Right lobe of liver (tissue), 6 donors: ENCODE data around the gene GLYATL1. TPM values are rescaled to one million over a fixed set of nuclear protein-coding genes. Genes with fewer than 3 reads are reported as not detected.
"Not testable (repeated sequence)": the region's sequence is repeated elsewhere in the genome, so short reads cannot be mapped to it uniquely, and the experiment has no call there.

ENCODE experiments used
- ATAC-seq, 4 donors: fragments of 200-7000 bp; cut with Tn5 transposase; one replicate each; pipeline ENCODE4 v1.9.1; 2020; ENCODE audit warnings: mild to moderate bottlenecking in 4 of 4, moderate library complexity in 4 of 4
- DNase-seq, 3 donors: peaks; one replicate each; pipeline ENCODE4 v3.0.0-alpha.2; 2020
- H3K27ac ChIP-seq, 3 donors: fragments of 200-600 bp; one replicate each; pipeline ENCODE4 v1.8.0; 2022
- H3K27me3 ChIP-seq, 2 donors: fragments of 200-600 bp; one replicate each; pipeline ENCODE4 v1.8.0; 2022
- H3K36me3 ChIP-seq, 4 donors: fragments of 200-600 bp; sonication (generic) in 1 of 4; one replicate each; pipeline versions ENCODE4 v1.5.1 to v1.8.0; 2017 to 2022; ENCODE audit warnings: control low read depth in 1 of 4
- H3K4me1 ChIP-seq, 4 donors: fragments of 200-600 bp; sonication (generic) in 1 of 4; one replicate each; pipeline versions ENCODE4 v1.5.1 to v1.8.0; 2017 to 2022; ENCODE audit warnings: control low read depth in 1 of 4
- H3K4me3 ChIP-seq, 3 donors: fragments of 200-600 bp; one replicate each; pipeline ENCODE4 v1.8.0; 2022
- H3K9me3 ChIP-seq, 4 donors: fragments of 200-600 bp; sonication (generic) in 1 of 4; one replicate each; pipeline versions ENCODE4 v1.5.1 to v1.8.0; 2017 to 2022; ENCODE audit warnings: control low read depth in 1 of 4
- CTCF ChIP-seq, 4 donors: fragments of 200-600 bp in 3 of 4; fragments of 450-650 bp in 1 of 4; IDR thresholded peaks; one replicate each; pipeline versions ENCODE4 v1.5.1 to v1.8.0; 2016 to 2022; ENCODE audit warnings: antibody characterized with exemption in 4 of 4, mild to moderate bottlenecking in 2 of 4
- POLR2A ChIP-seq: fragments of 450-650 bp; IDR thresholded peaks from one replicate; pipeline ENCODE4 v1.6.1; 2017; ENCODE audit warnings: antibody characterized with exemption, mild to moderate bottlenecking
- WGBS: methylation state at CpG from one replicate; pipeline ENCODE4 v1.1.6; 2018; ENCODE audit warnings: low coverage, low lambda C conversion rate; ENCODE audit not compliant: insufficient coverage; ENCODE audit errors: missing lambda C conversion rate; 5-methylcytosine and 5-hydroxymethylcytosine counted together
- intact Hi-C, 2 donors: fragments of 100-400 bp; cut with DNase I; formaldehyde crosslinking; loops; one replicate each; pipeline versions ENCODE4 v1.11.2 to v1.14.1; 2022
- total RNA-seq, 6 experiments: library from RNA; depleted of rRNA in 2 of 6; stranded (reverse); fragments of >200 nt in 2 of 6; fragmentation: NEBNext Ultra II Directional in 3 of 6; extraction: Animal tissue kit (Norgen Biotek cat#: 25700) in 3 of 6; gene quantifications; one replicate each; pipeline versions ENCODE4 v1.1.0 to v1.2.4, GENCODE V29; 2016 to 2023
- donor health status: DM: no; HTN: yes; CAD: no.
- donor health status: DM: no; HTN: no; CAD: no.
- donor health status: DM: no; HTN: no; CAD: no.
- donor health status: DM: no; HTN: yes; CAD: no.
- donor health status: DM: no; HTN: yes; CAD: no.

Gene GLYATL1
- total RNA-seq, 6 experiments from 2014 or later: 200 to 425 (median 351) TPM

GRCh38 chr11:58998480-58999290, 59.4 kb downstream of the GLYATL1 start:
- 31% methylated on average over 7 of the region's 7 CpGs for WGBS
- ATAC-seq: peak; percentile 61 to 82 (median 78)
- Histone ChIP-seq H3K4me1 (peaks cover 0 to 30% (median 6%) of the 10 kb centered on the region in 4 donors), H3K27me3 (no peaks in the 10 kb centered on the region), H3K4me3 (peak overlapping the region in 1 of 3 donors; percentile 7), H3K36me3 (no peaks in the 10 kb centered on the region), H3K9me3 (no peaks in the 10 kb centered on the region), H3K27ac (peak overlapping the region in 2 of 3 donors; percentile 50 to 88)
- intact Hi-C loops: no loop called here
- DNase-seq: peak in 1 of 3 donors; percentile 69
- TF ChIP-seq CTCF (IDR thresholded peaks at IDR 0.05) (no peak), POLR2A (no peak)

GRCh38 chr11:58999291-58999680, 60.0 kb downstream of the GLYATL1 start:
- peak in 1 of 3 donors; percentile 83 for DNase-seq
- Histone ChIP-seq H3K4me3 (peak overlapping the region in 1 of 3 donors; percentile 7), H3K4me1 (peaks cover 0 to 32% (median 8%) of the 10 kb centered on the region in 4 donors), H3K27me3 (no peaks in the 10 kb centered on the region), H3K9me3 (no peaks in the 10 kb centered on the region), H3K36me3 (no peaks in the 10 kb centered on the region), H3K27ac (peak overlapping the region in 2 of 3 donors; percentile 83 to 88)
- intact Hi-C loops: no loop called here
- WGBS: 36% methylated on average over 1 of the region's 1 CpG
- peak; percentile 93 to 98 (median 97) for ATAC-seq
- no peak for TF ChIP-seq CTCF (IDR thresholded peaks at IDR 0.05)
- TF ChIP-seq POLR2A: no peak

- Histone ChIP-seq H3K36me3 (no peaks in the 10 kb centered on the region), H3K4me3 (no peak overlapping the region), H3K27ac (peak overlapping the region in 2 of 3 donors; percentile 83 to 88), H3K4me1 (peaks cover 0 to 33% (median 10%) of the 10 kb centered on the region in 4 donors), H3K27me3 (no peaks in the 10 kb centered on the region), H3K9me3 (no peaks in the 10 kb centered on the region)
- intact Hi-C loops: no loop called here
- WGBS: 36% methylated on average over 2 of the region's 3 CpGs
- ATAC-seq (peak in 1 of 4 donors; percentile 55), DNase-seq (peak in 1 of 3 donors; percentile 33)
- no peak for TF ChIP-seq CTCF (IDR thresholded peaks at IDR 0.05)
These were observed 60.7 kb downstream of the GLYATL1 start for GRCh38 chr11:59000003-59000402.

GRCh38 chr11:59002006-59002405, 62.7 kb downstream of the GLYATL1 start:
- DNase-seq, H3K9me3 ChIP-seq, H3K27ac ChIP-seq, H3K27me3 ChIP-seq, H3K4me3 ChIP-seq, ATAC-seq, intact Hi-C loops, H3K36me3 ChIP-seq: not testable (repeated sequence)
- WGBS: 22% methylated on average over 2 of the region's 2 CpGs
- peaks cover 0 to 41% (median 13%) of the 10 kb centered on the region in 4 donors for H3K4me1 ChIP-seq

Other genes starting within 250 kb of the GLYATL1 start
- gene GLYAT, start 207.5 kb upstream of the GLYATL1 start, total RNA-seq: 100 to 1,000 TPM in 3 of 6 experiments, 10 to 100 TPM in 3; 62.2 to 399 (median 159) TPM
- not detected for gene GLYATL2, start 94.8 kb upstream of the GLYATL1 start, total RNA-seq
- gene GLYATL1B, start 146.8 kb downstream of the GLYATL1 start, total RNA-seq: 1 to 10 TPM in 1 of 6 experiments, not detected in 5; 2.6 TPM
- gene FAM111B, start 167.7 kb downstream of the GLYATL1 start, total RNA-seq: 1 to 10 TPM in 4 of 6 experiments, under 1 TPM in 2; 0.15 to 9.6 (median 1.1) TPM
- 10 to 100 TPM; 10.8 to 19.5 (median 16.6) TPM for gene FAM111A, start 203.4 kb downstream of the GLYATL1 start, total RNA-seq
- 10 to 100 TPM; 10.8 to 49.1 (median 22.6) TPM for gene DTX4, start 232.6 kb downstream of the GLYATL1 start, total RNA-seq